ENCODE results near the gene OPHN1.

Gene OPHN1

GRCh38 chrX:68249903-68250302 lies 183.4 kb downstream of the OPHN1 start:
- DNase-seq (ENCODE audit: low read depth in 2 of 2) = no peak
- TF ChIP-seq, protein P1, sequence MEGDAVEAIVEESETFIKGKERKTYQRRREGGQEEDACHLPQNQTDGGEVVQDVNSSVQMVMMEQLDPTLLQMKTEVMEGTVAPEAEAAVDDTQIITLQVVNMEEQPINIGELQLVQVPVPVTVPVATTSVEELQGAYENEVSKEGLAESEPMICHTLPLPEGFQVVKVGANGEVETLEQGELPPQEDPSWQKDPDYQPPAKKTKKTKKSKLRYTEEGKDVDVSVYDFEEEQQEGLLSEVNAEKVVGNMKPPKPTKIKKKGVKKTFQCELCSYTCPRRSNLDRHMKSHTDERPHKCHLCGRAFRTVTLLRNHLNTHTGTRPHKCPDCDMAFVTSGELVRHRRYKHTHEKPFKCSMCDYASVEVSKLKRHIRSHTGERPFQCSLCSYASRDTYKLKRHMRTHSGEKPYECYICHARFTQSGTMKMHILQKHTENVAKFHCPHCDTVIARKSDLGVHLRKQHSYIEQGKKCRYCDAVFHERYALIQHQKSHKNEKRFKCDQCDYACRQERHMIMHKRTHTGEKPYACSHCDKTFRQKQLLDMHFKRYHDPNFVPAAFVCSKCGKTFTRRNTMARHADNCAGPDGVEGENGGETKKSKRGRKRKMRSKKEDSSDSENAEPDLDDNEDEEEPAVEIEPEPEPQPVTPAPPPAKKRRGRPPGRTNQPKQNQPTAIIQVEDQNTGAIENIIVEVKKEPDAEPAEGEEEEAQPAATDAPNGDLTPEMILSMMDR (IDR thresholded peaks at IDR 0.05; ENCODE audit: low read depth, low read length) = no peak
- no peak overlapping the region for H3K4me3 ChIP-seq (replicated peaks in 1 of 2; ENCODE audit: low read depth in 2 of 2, low read length in 2 of 2)

DNA sequence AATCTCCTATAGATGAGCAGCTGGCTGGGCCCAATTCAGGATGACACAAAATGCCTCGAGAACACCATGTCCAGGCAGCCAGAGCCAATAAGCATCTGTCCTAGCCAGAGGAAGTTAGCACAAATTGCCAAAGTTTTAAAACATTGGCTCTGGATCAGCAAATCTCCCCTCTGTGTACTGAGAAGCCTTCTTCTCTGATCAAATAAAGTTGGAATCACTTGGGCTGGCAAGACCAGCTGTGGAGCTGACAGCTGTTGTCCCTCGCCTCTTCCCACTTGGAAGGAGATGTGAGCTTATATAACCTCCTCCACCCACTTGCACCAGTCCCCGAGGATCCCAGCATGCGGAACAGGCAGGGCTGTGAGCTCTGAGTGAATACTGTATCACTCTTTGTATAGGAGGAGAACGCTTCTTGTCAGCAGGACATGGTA lies 183.9 kb downstream of the OPHN1 start:
- no peak overlapping the region for H3K4me3 ChIP-seq (replicated peaks in 1 of 2; ENCODE audit: low read depth in 2 of 2, low read length in 2 of 2)
- TF ChIP-seq, protein P1 (IDR thresholded peaks at IDR 0.05; ENCODE audit: low read depth, low read length) = no peak
- DNase-seq (ENCODE audit: low read depth in 2 of 2) = peak in 1 of 2 donors; percentile 14

GRCh38 chrX:68238568-68238967 lies 194.7 kb downstream of the OPHN1 start:
- no peak for DNase-seq (ENCODE audit: low read depth in 2 of 2)
- TF ChIP-seq, protein P1 (IDR thresholded peaks at IDR 0.05; ENCODE audit: low read depth, low read length) = peak; percentile 47
- no peak overlapping the region for H3K4me3 ChIP-seq (replicated peaks in 1 of 2; ENCODE audit: low read depth in 2 of 2, low read length in 2 of 2)

GRCh38 chrX:68234171-68234910 lies 199.0 kb downstream of the OPHN1 start:
- no peak overlapping the region for H3K4me3 ChIP-seq (replicated peaks in 1 of 2; ENCODE audit: low read depth in 2 of 2, low read length in 2 of 2)
- TF ChIP-seq, protein P1 (IDR thresholded peaks at IDR 0.05; ENCODE audit: low read depth, low read length) = no peak
- no peak for DNase-seq (ENCODE audit: low read depth in 2 of 2)

- TF ChIP-seq, protein P1 (IDR thresholded peaks at IDR 0.05; ENCODE audit: low read depth, low read length) = no peak
- DNase-seq (ENCODE audit: low read depth in 2 of 2) = no peak
- no peak overlapping the region for H3K4me3 ChIP-seq (replicated peaks in 1 of 2; ENCODE audit: low read depth in 2 of 2, low read length in 2 of 2)
Observed at GRCh38 chrX:68232206-68232605, 201.1 kb downstream of the OPHN1 start.

DNA sequence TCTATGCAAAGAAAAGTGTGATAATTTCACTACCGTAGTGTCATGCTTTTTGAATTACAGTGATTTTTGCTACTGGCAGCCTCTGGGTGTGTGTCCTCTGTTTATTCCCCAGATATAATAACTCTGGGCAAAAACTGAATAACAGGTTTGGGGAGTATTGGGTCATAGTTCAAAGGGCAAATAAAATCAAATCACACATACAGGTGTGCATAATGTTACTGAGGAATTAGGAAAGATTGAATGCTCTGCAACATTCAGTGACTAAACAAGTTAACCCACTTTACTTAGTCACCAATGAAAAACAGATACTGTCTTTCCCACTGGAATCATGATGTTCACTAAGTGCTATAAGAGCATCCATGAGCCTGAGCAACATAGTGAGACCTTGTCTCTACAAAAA lies 224.3 kb downstream of the OPHN1 start:
- TF ChIP-seq, protein P1 (IDR thresholded peaks at IDR 0.05; ENCODE audit: low read depth, low read length) = no peak
- no peak for DNase-seq (ENCODE audit: low read depth in 2 of 2)
- H3K4me3 ChIP-seq (replicated peaks in 1 of 2; ENCODE audit: low read depth in 2 of 2, low read length in 2 of 2) = no peak overlapping the region
